Transverse colon (tissue), 4 donors: ENCODE measurements around the gene ZNF318.

Experiments
- EP300 ChIP-seq: sonication (generic); formaldehyde crosslinking; IDR thresholded peaks from one replicate; pipeline ENCODE4 v1.6.1; 2017; ENCODE audit warnings: antibody characterized with exemption, low read depth
- POLR2A ChIP-seq: fragments of 450-650 bp; IDR thresholded peaks from one replicate; pipeline ENCODE4 v1.6.1; 2016; ENCODE audit warnings: antibody characterized with exemption, mild to moderate bottlenecking, moderate library complexity
- POLR2AphosphoS5 ChIP-seq, 3 donors: sonication (generic); formaldehyde crosslinking; IDR thresholded peaks; one replicate each; pipeline ENCODE4 v1.6.1; 2016; ENCODE audit warnings: antibody characterized with exemption in 3 of 3
- TF ChIP-seq, protein P1 (sequence below), 5 experiments: fragments of 200-600 bp in 3 of 5; fragments of 450-650 bp in 2 of 5; sonication (generic) in 3 of 5; IDR thresholded peaks; 1 replicate in 2 of 5; 2 replicates in 3 of 5; pipeline ENCODE4 v1.5.1; 2016 to 2017; ENCODE audit warnings: antibody characterized with exemption in 5 of 5, inconsistent platforms in 3 of 5, mild to moderate bottlenecking in 2 of 5, moderate library complexity in 1 of 5

DNA sequence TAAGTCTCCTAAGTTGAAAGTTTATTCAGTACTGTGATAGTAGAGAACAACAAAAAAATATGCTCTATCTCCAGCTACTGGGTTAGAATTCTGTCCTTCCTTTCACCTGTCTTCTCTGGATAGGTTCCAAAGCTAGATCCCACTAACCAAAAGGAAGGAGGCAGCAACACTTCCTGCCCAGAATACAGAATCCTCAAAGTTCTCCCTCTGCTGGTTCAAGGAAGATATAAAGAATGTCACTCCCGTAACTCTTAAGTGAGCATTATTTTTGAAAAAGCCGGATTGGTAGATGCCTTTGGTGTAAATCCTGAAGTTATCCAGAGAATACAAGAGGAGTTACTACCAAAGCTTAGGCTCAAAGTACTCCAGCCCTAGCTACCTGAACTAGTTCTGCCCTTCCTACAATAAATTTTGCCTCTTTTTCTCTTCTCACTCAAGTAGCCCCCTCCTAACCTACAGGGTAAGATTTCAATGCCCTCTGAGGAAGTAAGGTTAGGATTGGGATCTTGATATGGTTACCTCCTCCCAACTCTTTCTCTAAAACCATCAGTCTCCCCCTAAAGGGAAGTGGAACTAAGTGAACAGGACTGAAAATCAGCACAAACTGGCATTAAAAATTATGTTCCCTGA, 34.9 kb downstream of the ZNF318 start:
- TF ChIP-seq, protein P1, sequence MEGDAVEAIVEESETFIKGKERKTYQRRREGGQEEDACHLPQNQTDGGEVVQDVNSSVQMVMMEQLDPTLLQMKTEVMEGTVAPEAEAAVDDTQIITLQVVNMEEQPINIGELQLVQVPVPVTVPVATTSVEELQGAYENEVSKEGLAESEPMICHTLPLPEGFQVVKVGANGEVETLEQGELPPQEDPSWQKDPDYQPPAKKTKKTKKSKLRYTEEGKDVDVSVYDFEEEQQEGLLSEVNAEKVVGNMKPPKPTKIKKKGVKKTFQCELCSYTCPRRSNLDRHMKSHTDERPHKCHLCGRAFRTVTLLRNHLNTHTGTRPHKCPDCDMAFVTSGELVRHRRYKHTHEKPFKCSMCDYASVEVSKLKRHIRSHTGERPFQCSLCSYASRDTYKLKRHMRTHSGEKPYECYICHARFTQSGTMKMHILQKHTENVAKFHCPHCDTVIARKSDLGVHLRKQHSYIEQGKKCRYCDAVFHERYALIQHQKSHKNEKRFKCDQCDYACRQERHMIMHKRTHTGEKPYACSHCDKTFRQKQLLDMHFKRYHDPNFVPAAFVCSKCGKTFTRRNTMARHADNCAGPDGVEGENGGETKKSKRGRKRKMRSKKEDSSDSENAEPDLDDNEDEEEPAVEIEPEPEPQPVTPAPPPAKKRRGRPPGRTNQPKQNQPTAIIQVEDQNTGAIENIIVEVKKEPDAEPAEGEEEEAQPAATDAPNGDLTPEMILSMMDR (IDR thresholded peaks at IDR 0.05), result peak; percentile 52 to 81 (median 60)
- TF ChIP-seq POLR2A, result no peak
- no peak for TF ChIP-seq EP300
- TF ChIP-seq POLR2AphosphoS5 (IDR thresholded peaks at IDR 0.05), result no peak
